VCaP (cell line): ENCODE results near the gene PIBF1.
A peak's percentile ranks its signal among the peaks of the same experiment; 100 is the strongest.
"Not testable (repeated sequence)": the region's sequence is repeated elsewhere in the genome, so short reads cannot be mapped to it uniquely, and the experiment has no call there.

Experiments
- H3K27ac ChIP-seq: fragments of 450-650 bp; 2 replicates; pipeline ENCODE4 v1.5.1; 2017
- CTCF ChIP-seq: fragments of 450-650 bp; conservative IDR thresholded peaks from 2 replicates; pipeline ENCODE4 v1.5.1; 2017; ENCODE audit warnings: mild to moderate bottlenecking, moderate library complexity

PIBF1 gene

DNA sequence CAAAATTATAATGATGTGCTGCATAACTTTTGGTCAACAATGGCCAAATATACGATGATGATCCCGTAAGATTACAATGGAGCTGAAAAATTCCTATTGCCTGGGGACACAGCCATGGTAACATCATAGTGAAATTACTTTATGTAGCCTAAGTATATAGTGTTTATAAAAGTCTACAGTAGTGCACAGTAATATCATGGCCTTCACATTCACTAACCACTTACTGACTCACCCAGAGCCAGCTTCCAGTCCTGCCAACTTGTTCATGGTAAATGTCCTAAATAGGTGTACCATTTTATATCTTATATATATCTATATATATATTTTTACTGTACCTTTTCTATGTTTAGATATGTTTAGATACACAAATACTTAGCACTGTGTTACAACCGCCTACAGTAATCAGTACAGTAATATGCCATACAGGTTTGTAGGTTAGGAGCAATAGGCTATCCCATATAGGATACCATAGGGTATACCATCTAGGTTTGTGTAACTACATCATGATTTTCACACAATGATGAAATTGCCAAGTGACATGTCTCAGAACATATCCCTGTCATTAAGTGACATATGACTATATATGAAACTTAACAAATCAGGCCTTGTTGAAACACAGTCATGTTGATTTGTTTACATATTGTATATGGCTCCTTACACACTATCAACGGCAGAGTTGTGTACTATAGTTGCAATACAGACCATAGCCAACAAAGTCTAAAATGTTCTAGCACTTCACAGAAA lies 24.0 kb upstream of the PIBF1 start:
- TF ChIP-seq CTCF: no peak
- no peak overlapping the region for H3K27ac ChIP-seq

GRCh38 chr13:72760189-72760588 lies 21.7 kb upstream of the PIBF1 start:
- TF ChIP-seq CTCF: no peak
- H3K27ac ChIP-seq: no peak overlapping the region

- no peak for TF ChIP-seq CTCF
- no peak overlapping the region for H3K27ac ChIP-seq
Measured at GRCh38 chr13:72763411-72763810, 18.5 kb upstream of the PIBF1 start.

- no peak overlapping the region for H3K27ac ChIP-seq
- no peak for TF ChIP-seq CTCF
Measured at GRCh38 chr13:72774019-72774418, 7.9 kb upstream of the PIBF1 start.

- TF ChIP-seq CTCF: no peak
- H3K27ac ChIP-seq: peak overlapping the region; percentile 30; the same call in 1 of the 2 replicates
Measured at GRCh38 chr13:72782717-72783116, 784 bp downstream of the PIBF1 start.

GRCh38 chr13:72784679-72785078 lies 2.7 kb downstream of the PIBF1 start:
- not testable (repeated sequence) for H3K27ac ChIP-seq

DNA sequence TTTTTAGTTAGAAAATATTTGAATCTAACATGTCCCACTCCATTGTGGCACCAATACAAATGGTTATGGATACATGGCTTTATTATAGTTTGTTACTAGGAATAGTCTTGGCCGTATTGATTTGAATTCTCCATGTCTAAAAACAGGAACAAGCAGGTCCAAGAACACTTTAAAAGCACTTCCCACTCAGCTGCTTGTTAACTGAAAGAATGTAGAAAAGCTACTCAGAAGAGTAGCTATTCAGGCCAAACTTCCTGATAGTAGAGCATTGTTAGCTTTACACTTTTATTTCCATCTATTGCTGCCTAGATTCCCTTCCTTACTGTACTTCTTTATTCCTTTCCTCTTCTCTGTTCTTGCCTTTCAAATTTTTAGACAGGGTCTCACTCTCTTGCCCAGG lies 6.9 kb downstream of the PIBF1 start:
- no peak overlapping the region for H3K27ac ChIP-seq
- TF ChIP-seq CTCF: no peak

- TF ChIP-seq CTCF: no peak
- H3K27ac ChIP-seq: no peak overlapping the region
Measured at GRCh38 chr13:72792640-72793039, 10.7 kb downstream of the PIBF1 start.
